IMR-90 (cell line): ENCODE data around the gene PGGHG. TPM values are rescaled to one million over a fixed set of nuclear protein-coding genes. Genes with fewer than 3 reads are reported as not detected.
A peak's percentile ranks its signal among the peaks of the same experiment; 100 is the strongest.

Experiments
- ATAC-seq: fragments of 200-7000 bp; cut with Tn5 transposase; 2 replicates; pipeline ENCODE4 v1.9.1; 2020; ENCODE audit warnings: low read depth, mild to moderate bottlenecking, moderate library complexity
- BruUV-seq: library from RNA; stranded (reverse); fragments of 400-500 nt; replicated peaks from 2 replicates; lab custom pipeline; 2021; lab: Mats Ljungman, UMichigan
- CTCF ChIA-PET: fragments of 300-600 bp; formaldehyde crosslinking; extraction: SDS; loops from one replicate; lab custom pipeline; 2021; ENCODE audit warnings: antibody characterized with exemption; lab: Yijun Ruan, JAX
- POLR2A ChIA-PET: fragments of 300-600 bp; sonication (Branson Sonifier 250); formaldehyde crosslinking; loops from one replicate; lab custom pipeline; 2022; ENCODE audit warnings: antibody characterized with exemption; ENCODE audit not compliant: unreplicated experiment; lab: Charles Lee
- DNase-seq: peaks from one replicate; pipeline ENCODE4 v3.0.0; 2013
- H2AFZ ChIP-seq: replicated peaks from 2 replicates; pipeline ENCODE3; 2013; ENCODE audit warnings: low read length, mild to moderate bottlenecking; ENCODE audit not compliant: poor library complexity
- H2AK5ac ChIP-seq: 2 replicates; pipeline ENCODE4 v1.6.1; 2013; ENCODE audit warnings: low read depth, low read length, inconsistent platforms
- H2AK9ac ChIP-seq: replicated peaks from 2 replicates; pipeline ENCODE3; 2013; ENCODE audit warnings: mild to moderate bottlenecking, low read depth, low read length, moderate library complexity; ENCODE audit not compliant: poor library complexity
- H2BK120ac ChIP-seq: 2 replicates; pipeline ENCODE4 v1.6.1; 2013; ENCODE audit warnings: low read depth, low read length, inconsistent platforms
- H2BK15ac ChIP-seq: 3 replicates; pipeline ENCODE4 v1.6.1; 2013; ENCODE audit warnings: low read depth, low read length, inconsistent platforms
- H2BK20ac ChIP-seq: 2 replicates; pipeline ENCODE4 v1.6.1; 2013; ENCODE audit warnings: low read depth, mild to moderate bottlenecking, inconsistent platforms, low read length, moderate library complexity
- H2BK5ac ChIP-seq: 2 replicates; pipeline ENCODE4 v1.6.1; 2013; ENCODE audit warnings: mild to moderate bottlenecking, low read depth, low read length, inconsistent platforms; ENCODE audit not compliant: poor library complexity, severe bottlenecking
- H3K14ac ChIP-seq: replicated peaks from 2 replicates; pipeline ENCODE4 v1.6.1; 2013; ENCODE audit warnings: low read depth, low read length, inconsistent platforms
- H3K18ac ChIP-seq: 2 replicates; pipeline ENCODE4 v1.6.1; 2013; ENCODE audit warnings: low read depth, low read length, control low read depth
- H3K23ac ChIP-seq: 2 replicates; pipeline ENCODE4 v1.6.1; 2013; ENCODE audit warnings: low read depth, low read length, inconsistent platforms
- H3K27ac ChIP-seq: 2 replicates; pipeline ENCODE4 v1.5.1; 2013; ENCODE audit warnings: mild to moderate bottlenecking, control low read depth, low read length; ENCODE audit not compliant: insufficient read depth
- H3K27me3 ChIP-seq: 2 replicates; pipeline ENCODE4 v1.6.1; 2013; ENCODE audit warnings: low read length; ENCODE audit not compliant: control insufficient read depth, insufficient read depth
- H3K36me3 ChIP-seq: 2 replicates; pipeline ENCODE4 v1.6.1; 2013; ENCODE audit warnings: low read length, mixed read lengths; ENCODE audit not compliant: control insufficient read depth, insufficient read depth
- H3K4ac ChIP-seq: 2 replicates; pipeline ENCODE4 v1.6.1; 2013; ENCODE audit warnings: low read depth, low read length, inconsistent platforms
- H3K4me1 ChIP-seq: 2 replicates; pipeline ENCODE4 v1.6.1; 2013; ENCODE audit warnings: low read length, mixed read lengths; ENCODE audit not compliant: control insufficient read depth, insufficient read depth
- H3K4me2 ChIP-seq: 2 replicates; pipeline ENCODE4 v1.6.1; 2013; ENCODE audit warnings: low read depth, mild to moderate bottlenecking, control low read depth, low read length, moderate library complexity
- H3K4me3 ChIP-seq: 2 replicates; pipeline ENCODE4 v1.5.1; 2013; ENCODE audit warnings: low read depth, mild to moderate bottlenecking, control low read depth, low read length, moderate library complexity; ENCODE audit not compliant: insufficient read depth
- H3K56ac ChIP-seq: 2 replicates; pipeline ENCODE4 v1.6.1; 2013; ENCODE audit warnings: low read length, inconsistent platforms; ENCODE audit not compliant: insufficient read depth; ENCODE audit errors: extremely low read depth
- H3K79me1 ChIP-seq, 2 experiments: 2 replicates each; pipeline ENCODE4 v1.6.1; 2013; ENCODE audit warnings: low read length in 2 of 2, inconsistent platforms in 1 of 2, low read depth in 1 of 2
- H3K9ac ChIP-seq: 2 replicates; pipeline ENCODE4 v1.6.1; 2013; ENCODE audit warnings: low read depth, low read length, control low read depth
- H3K9me1 ChIP-seq: 2 replicates; pipeline ENCODE4 v1.6.1; 2013; ENCODE audit warnings: low read length, inconsistent platforms; ENCODE audit not compliant: insufficient read depth
- H3K9me3 ChIP-seq: 2 replicates; pipeline ENCODE4 v1.6.1; 2013; ENCODE audit warnings: low read length; ENCODE audit not compliant: control insufficient read depth, insufficient read depth
- H4K20me1 ChIP-seq: 2 replicates; pipeline ENCODE4 v1.6.1; 2013; ENCODE audit warnings: low read length, inconsistent platforms; ENCODE audit not compliant: insufficient read depth
- H4K5ac ChIP-seq: 2 replicates; pipeline ENCODE4 v1.6.1; 2013; ENCODE audit warnings: mild to moderate bottlenecking, low read depth, low read length, control low read depth
- H4K8ac ChIP-seq, 2 experiments: 2 replicates each; pipeline ENCODE4 v1.6.1; 2013; ENCODE audit warnings: low read depth in 2 of 2, low read length in 2 of 2, control low read depth in 1 of 2, inconsistent platforms in 1 of 2
- H4K91ac ChIP-seq: 2 replicates; pipeline ENCODE4 v1.6.1; 2013; ENCODE audit warnings: low read depth, low read length, inconsistent platforms; ENCODE audit not compliant: insufficient read depth
- BHLHE40 ChIP-seq: fragments of 150-350 bp; IDR thresholded peaks from 2 replicates; pipeline ENCODE4 v1.6.1; 2016; ENCODE audit warnings: mild to moderate bottlenecking, low read depth, low read length
- CEBPB ChIP-seq: IDR thresholded peaks from 2 replicates; pipeline ENCODE4 v1.6.1; 2012; ENCODE audit warnings: low read depth, low read length, improper control_type of control experiment
- CTCF ChIP-seq: conservative IDR thresholded peaks from 2 replicates; pipeline ENCODE4 v1.5.1; 2012; ENCODE audit warnings: mild to moderate bottlenecking, low read depth, low read length, improper control_type of control experiment
- ELK1 ChIP-seq: fragments of 150-350 bp; IDR thresholded peaks from 2 replicates; pipeline ENCODE4 v1.6.1; 2016; ENCODE audit warnings: low read depth, mild to moderate bottlenecking, low read length, moderate library complexity, borderline replicate concordance
- MAFK ChIP-seq: IDR thresholded peaks from 2 replicates; pipeline ENCODE4 v1.6.1; 2012; ENCODE audit warnings: low read depth, low read length, improper control_type of control experiment
- MAZ ChIP-seq: IDR thresholded peaks from 2 replicates; pipeline ENCODE4 v1.6.1; 2012; ENCODE audit warnings: low read depth, mild to moderate bottlenecking, low read length, improper control_type of control experiment, moderate library complexity, borderline replicate concordance
- MXI1 ChIP-seq: IDR thresholded peaks from 2 replicates; pipeline ENCODE4 v1.6.1; 2012; ENCODE audit warnings: low read depth, mild to moderate bottlenecking, low read length, moderate library complexity, borderline replicate concordance
- POLR2A ChIP-seq: IDR thresholded peaks from 2 replicates; pipeline ENCODE4 v1.6.1; 2012; ENCODE audit warnings: mild to moderate bottlenecking, low read depth, low read length
- SMC3 ChIP-seq: fragments of 150-350 bp; IDR thresholded peaks from 2 replicates; pipeline ENCODE4 v1.6.1; 2016; ENCODE audit warnings: low read depth, mild to moderate bottlenecking, antibody characterized with exemption, low read length, moderate library complexity
- WGBS, 2 experiments: methylation state at CpG; one replicate each; pipeline versions ENCODE4 v1.1.5 to v1.1.7; 2013; ENCODE audit warnings: missing lambda C conversion rate in 2 of 2; ENCODE audit not compliant: insufficient read length in 1 of 2; ENCODE audit errors: extremely low coverage in 2 of 2; 5-methylcytosine and 5-hydroxymethylcytosine counted together
- dilution Hi-C: fragments of 300-500 bp; cut with HindIII; formaldehyde crosslinking; loops from one replicate; pipeline ENCODE4 v1.14.3; 2018; ENCODE audit warnings: low sequenced_read_pairs; ENCODE audit not compliant: unreplicated experiment
- in situ Hi-C: fragments of 300-500 bp; cut with MboI; formaldehyde crosslinking; loops from 3 replicates; pipeline ENCODE4 v1.14.3; 2019; ENCODE audit warnings: low sequenced_read_pairs, inconsistent platforms, mixed read lengths
- intact Hi-C: fragments of 100-400 bp; cut with micrococcal nuclease; formaldehyde crosslinking; loops from 2 replicates; pipeline ENCODE4 v1.10.0; 2022
- polyA plus RNA-seq, 3 experiments: library from polyadenylated mRNA; depleted of rRNA; stranded (reverse); fragments of >200 nt; gene quantifications; 2 replicates each; pipeline ENCODE4 v1.2.3, GENCODE V29; 2012; ENCODE audit warnings: low replicate concordance in 1 of 3
- total RNA-seq: library from RNA; depleted of rRNA; stranded (reverse); fragments of >200 nt; gene quantifications from 2 replicates; pipeline ENCODE4 v1.2.3, GENCODE V29; 2012

PGGHG gene
- total and polyA plus RNA-seq, 2 of the 4 experiments (the other 2 are of a cell fraction) = 1.8 to 17.0 TPM

DNA sequence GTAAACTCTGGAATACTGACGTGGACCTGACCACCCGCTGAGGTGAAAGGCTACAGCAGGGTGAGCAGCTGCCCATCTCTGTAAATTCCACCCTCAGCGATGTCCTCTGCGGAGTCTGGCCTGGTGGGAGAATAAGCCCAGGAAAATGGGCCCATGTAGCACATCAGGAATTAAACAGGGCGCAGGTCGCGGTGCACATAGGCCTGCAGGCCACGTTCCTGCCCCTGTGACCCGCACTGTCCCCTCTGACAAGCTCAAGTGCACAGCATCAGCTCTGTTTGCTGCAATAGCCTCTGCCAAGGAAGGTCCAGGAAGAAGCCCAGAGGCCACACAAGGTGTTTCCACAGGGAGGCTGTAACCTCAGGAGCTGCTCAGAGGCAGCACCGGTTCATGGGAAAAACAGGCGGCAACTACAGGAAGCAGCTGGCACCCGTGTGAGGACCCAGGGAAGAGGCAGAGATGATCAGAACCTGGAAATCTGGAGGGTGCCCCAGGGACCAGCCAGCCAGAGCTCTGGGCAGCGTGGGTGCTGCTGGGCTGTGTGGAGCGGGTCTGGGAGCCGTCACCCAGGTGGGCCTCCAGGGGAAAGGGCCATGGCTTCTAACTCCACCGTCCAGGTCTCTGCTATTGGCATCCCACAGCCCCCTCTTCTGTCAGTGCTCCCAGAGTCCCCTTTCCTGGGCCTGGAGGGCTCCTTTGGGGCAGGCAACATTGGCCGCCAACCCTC lies 17.9 kb downstream of the PGGHG start:
- peak overlapping the region in 1 of 2 experiments; percentile 89; a peak in 3 of 4 replicates for H4K8ac ChIP-seq
- H2AFZ ChIP-seq = peak overlapping the region; percentile 24
- H3K9ac ChIP-seq = no peak overlapping the region
- no peak overlapping the region for H3K4me3 ChIP-seq
- peak overlapping the region; percentile 96 for H2AK5ac ChIP-seq
- ChIA-PET CTCF (interaction anchor here (1.1 kb wide), 1 partner anchor 63 kb away, joined by 3 read pairs; no protein-coding TSS in a partner anchor), POLR2A (interaction anchor here (0.6 to 0.7 kb wide), 2 partner anchors 38 to 55 kb away, joined by 3 read pairs; no protein-coding TSS in a partner anchor)
- dilution Hi-C loops (no loop called here), intact Hi-C loops (loop anchor here (5.0 kb wide), 1 partner anchor 100 kb away; the partner anchor contains the start of genes BET1L and RIC8A), in situ Hi-C loops (loop anchor here (10.0 kb wide), 2 partner anchors 48 to 148 kb away; partner anchors contain the start of gene PTDSS2)
- H3K9me1 ChIP-seq = 0 out of 2 replicates have a peak, but pooled peaks cover 2% of the 10 kb centered on the region
- H3K36me3 ChIP-seq = peaks cover 2% of the 10 kb centered on the region; the same call in 1 of the 2 replicates
- no peaks in the 10 kb centered on the region for H3K27me3 ChIP-seq
- ATAC-seq (no peak), DNase-seq (no peak)
- peak overlapping the region; percentile 61 for H2AK9ac ChIP-seq
- no peaks in the 10 kb centered on the region for H3K9me3 ChIP-seq
- no peak overlapping the region for H3K4me2 ChIP-seq
- H4K20me1 ChIP-seq = no peaks in the 10 kb centered on the region
- peak overlapping the region; percentile 61 for H3K27ac ChIP-seq
- peak overlapping the region; percentile 63 for H4K5ac ChIP-seq
- no peak for TF ChIP-seq MXI1
- TF ChIP-seq ELK1 = no peak
- TF ChIP-seq MAZ = no peak
- TF ChIP-seq CTCF = no peak
- no peak for TF ChIP-seq BHLHE40
- no peak for TF ChIP-seq SMC3
- no peak for TF ChIP-seq POLR2A
- TF ChIP-seq MAFK = no peak
- TF ChIP-seq CEBPB = no peak
- H3K4ac ChIP-seq = peak overlapping the region; percentile 83
- 62% methylated on average over 3 of the region's 17 CpGs; no CpG with 5 or more reads in 1 of the 2 experiments for WGBS, 2 experiments
- H3K56ac ChIP-seq = no peak overlapping the region
- peaks cover 0 to 9% of the 10 kb centered on the region in 2 experiments; a peak in 2 of 4 replicates for H3K79me1 ChIP-seq
- H3K18ac ChIP-seq = peak overlapping the region; percentile 4; the same call in 1 of the 2 replicates
- H2BK15ac ChIP-seq = peak overlapping the region; percentile 82; the same call in 2 of the 3 replicates
- H2BK20ac ChIP-seq = peak overlapping the region; percentile 74
- 0 out of 2 replicates have a peak overlapping the region, but pooled peaks have one; percentile 42 for H3K23ac ChIP-seq
- peak overlapping the region; percentile 52 for H3K14ac ChIP-seq
- H4K91ac ChIP-seq = peak overlapping the region; percentile 75
- H2BK120ac ChIP-seq = peak overlapping the region; percentile 85
- peak overlapping the region; percentile 65 for H2BK5ac ChIP-seq
- H3K4me1 ChIP-seq = peaks cover 6% of the 10 kb centered on the region
- no TSS peak for BruUV-seq
